AG10803 (cell line): Measurements from ENCODE around the gene SAMD4A.
A peak's percentile ranks its signal among the peaks of the same experiment; 100 is the strongest.

ENCODE experiments used
- DNase-seq: peaks from one replicate; pipeline ENCODE4 v3.0.0; 2010; ENCODE audit warnings: low read depth
- H3K4me3 ChIP-seq: 2 replicates; pipeline ENCODE4 v1.5.1; 2011; ENCODE audit warnings: mild to moderate bottlenecking, low read length, control low read depth
- CTCF ChIP-seq: conservative IDR thresholded peaks from 2 replicates; pipeline ENCODE4 v1.5.1; 2011; ENCODE audit warnings: mild to moderate bottlenecking, low read length, control low read depth, inconsistent platforms

Gene SAMD4A

GRCh38 chr14:54682578-54682977 is 115.7 kb downstream of the SAMD4A start:
- TF ChIP-seq CTCF, result no peak
- DNase-seq, result no peak
- H3K4me3 ChIP-seq, result no peak overlapping the region

GRCh38 chr14:54683882-54684794 is 117.2 kb downstream of the SAMD4A start:
- DNase-seq, result peak; percentile 95
- H3K4me3 ChIP-seq, result peak overlapping the region; percentile 36
- no peak for TF ChIP-seq CTCF

DNA sequence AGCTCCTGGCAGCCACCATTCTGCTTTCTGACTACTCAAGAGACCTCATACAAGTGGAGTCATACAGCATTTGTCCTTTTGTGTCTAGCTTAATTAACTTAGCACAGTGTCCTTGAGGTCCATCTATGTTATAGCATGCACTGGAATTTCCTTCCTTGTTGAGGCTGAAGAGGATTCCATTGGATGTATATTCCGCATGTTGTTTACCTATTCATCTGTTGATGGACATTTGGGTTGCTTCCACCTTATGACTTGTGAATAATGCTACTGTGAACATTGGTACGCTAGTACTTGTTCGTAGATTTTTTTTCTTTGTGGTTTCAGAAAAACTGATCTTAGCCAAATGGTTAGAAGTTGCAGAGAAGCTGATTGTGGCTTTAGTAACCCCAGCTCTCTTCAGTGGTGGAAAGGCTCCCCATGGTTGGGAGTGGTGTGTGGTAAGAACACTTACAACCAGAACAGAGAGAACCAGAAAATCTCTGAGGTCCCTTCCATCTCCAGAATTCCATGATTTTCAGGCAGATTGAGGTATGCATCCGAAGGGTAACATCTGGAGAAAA is 118.4 kb downstream of the SAMD4A start:
- H3K4me3 ChIP-seq, result no peak overlapping the region
- no peak for TF ChIP-seq CTCF
- peak; percentile 63 for DNase-seq

DNA sequence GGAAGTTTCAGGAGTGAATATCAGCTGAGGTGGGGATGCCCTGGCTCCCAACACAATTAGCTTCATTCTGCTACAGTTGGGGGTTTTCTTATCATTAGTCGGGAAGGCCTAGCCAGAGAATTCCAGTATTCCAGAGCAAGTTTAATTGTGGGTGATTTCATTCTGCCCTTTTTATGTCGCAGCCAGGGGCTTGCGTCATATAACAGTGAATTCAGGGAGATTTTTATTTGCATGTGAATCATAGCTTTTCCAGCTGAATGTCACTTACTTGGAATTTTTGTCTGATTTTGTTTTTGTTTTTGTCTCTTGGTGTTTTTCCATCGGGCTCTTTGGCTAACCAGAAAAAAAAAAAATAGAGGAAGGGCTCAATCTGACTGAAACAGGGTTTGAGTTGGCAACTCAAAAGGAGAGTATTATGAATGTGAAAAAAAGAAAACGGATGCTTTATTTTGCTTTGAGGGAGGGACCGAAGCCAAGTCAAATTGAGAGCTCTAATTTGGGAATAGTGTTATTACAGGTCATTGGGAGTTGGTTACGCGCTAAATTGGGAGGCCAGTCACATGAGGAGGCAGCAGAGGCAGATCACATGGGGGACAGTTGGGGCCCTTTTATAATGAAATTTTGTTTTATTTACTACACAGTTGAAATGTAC is 119.4 kb downstream of the SAMD4A start:
- H3K4me3 ChIP-seq, result peak overlapping the region; percentile 28
- DNase-seq, result peak; percentile 91
- TF ChIP-seq CTCF, result no peak

- peak; percentile 34 for DNase-seq
- H3K4me3 ChIP-seq, result peak overlapping the region; percentile 28
- no peak for TF ChIP-seq CTCF
Observed at GRCh38 chr14:54686871-54687749, 120.2 kb downstream of the SAMD4A start.

DNA sequence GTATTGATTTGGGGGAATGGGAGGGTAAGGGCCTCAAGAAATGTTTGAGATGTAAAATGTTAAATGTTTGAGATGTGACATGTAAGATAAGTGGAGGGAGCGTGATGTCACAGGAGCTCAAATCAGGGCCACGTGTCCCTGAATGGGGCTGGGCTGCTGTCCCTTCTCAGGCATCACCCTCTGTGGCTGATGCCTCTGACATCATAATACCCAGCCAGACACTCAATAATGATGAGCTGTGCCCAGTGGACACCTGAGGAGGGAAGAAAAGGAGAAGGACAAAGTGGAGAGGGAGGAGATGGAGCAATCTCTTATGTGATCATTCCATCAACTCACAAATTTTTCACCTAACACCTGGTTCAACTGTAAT is 120.8 kb downstream of the SAMD4A start:
- TF ChIP-seq CTCF, result no peak
- no peak overlapping the region for H3K4me3 ChIP-seq
- no peak for DNase-seq
